K562 (cell line): ENCODE data around the gene SLC5A6. TPM values are rescaled to one million over a fixed set of nuclear protein-coding genes. Genes with fewer than 3 reads are reported as not detected.

Experiments
- BACH1 ChIP-seq: fragments of 200-800 bp; sonication (Bioruptor generic); IDR thresholded peaks from 2 replicates; pipeline ENCODE4 v1.6.1; 2016; ENCODE audit warnings: missing genetic modification characterization, missing compliant biosample characterization
- CBX1 ChIP-seq: sonication (generic); IDR thresholded peaks from 2 replicates; pipeline ENCODE4 v1.6.1; 2016; ENCODE audit warnings: antibody characterized with exemption, low read depth, mild to moderate bottlenecking
- CCNT2 ChIP-seq: IDR thresholded peaks from 2 replicates; pipeline ENCODE4 v1.6.1; 2011; ENCODE audit warnings: borderline replicate concordance, low read depth, mild to moderate bottlenecking, moderate library complexity, mixed read lengths, low read length; ENCODE audit not compliant: insufficient read length; ENCODE audit errors: extremely low read depth
- CHD4 ChIP-seq: fragments of 200-600 bp; sonication (generic); IDR thresholded peaks from 3 replicates; pipeline ENCODE4 v1.6.1; 2012; ENCODE audit warnings: low read depth, mild to moderate bottlenecking, mixed read lengths, low read length, inconsistent platforms; ENCODE audit not compliant: insufficient read depth, insufficient replicate concordance, poor library complexity, severe bottlenecking
- JUND ChIP-seq, 2 experiments: IDR thresholded peaks; 2 replicates in 1 of 2; 3 replicates in 1 of 2; pipeline ENCODE4 v1.6.1; 2011; ENCODE audit warnings: borderline replicate concordance in 2 of 2, low read depth in 2 of 2, low read length in 2 of 2, improper control_type of control experiment in 1 of 2, missing biosample characterization in 1 of 2, missing genetic modification characterization in 1 of 2, missing genetic modification reagents in 1 of 2
- MCM3 ChIP-seq: fragments of 450-650 bp; IDR thresholded peaks from 2 replicates; pipeline ENCODE4 v1.6.1; 2016
- MIER1 ChIP-seq: fragments of 450-650 bp; IDR thresholded peaks from 2 replicates; pipeline ENCODE4 v1.6.1; 2016; ENCODE audit warnings: antibody characterized with exemption, mild to moderate bottlenecking, low read depth
- MTA3 ChIP-seq: fragments of 450-650 bp; formaldehyde crosslinking; IDR thresholded peaks from 2 replicates; pipeline ENCODE4 v1.6.1; 2017; ENCODE audit warnings: mild to moderate bottlenecking, borderline replicate concordance
- NFIC ChIP-seq: fragments of 450-650 bp; IDR thresholded peaks from 2 replicates; pipeline ENCODE4 v1.6.1; 2017; ENCODE audit warnings: mild to moderate bottlenecking, inconsistent platforms
- OTX1 ChIP-seq: fragments of 450-650 bp; formaldehyde crosslinking; IDR thresholded peaks from 2 replicates; pipeline ENCODE4 v1.4.0; 2022; ENCODE audit warnings: mild to moderate bottlenecking
- SAP30 ChIP-seq: fragments of 200-600 bp; sonication (generic); IDR thresholded peaks from 2 replicates; pipeline ENCODE4 v1.6.1; 2012; ENCODE audit warnings: borderline replicate concordance, low read depth, mild to moderate bottlenecking, moderate library complexity, low read length, control low read depth, inconsistent platforms; ENCODE audit not compliant: insufficient read depth, poor library complexity, severe bottlenecking
- SIN3A ChIP-seq, 2 experiments: fragments of 150-350 bp in 1 of 2; IDR thresholded peaks; 2 replicates each; pipeline ENCODE4 v1.6.1; 2011 to 2016; ENCODE audit warnings: borderline replicate concordance in 2 of 2, low read depth in 2 of 2, low read length in 2 of 2, mild to moderate bottlenecking in 2 of 2, moderate library complexity in 2 of 2; ENCODE audit not compliant: control insufficient read depth in 1 of 2
- SIN3B ChIP-seq: fragments of 450-650 bp; IDR thresholded peaks from 2 replicates; pipeline ENCODE4 v1.6.1; 2017; ENCODE audit warnings: low read depth, mild to moderate bottlenecking, moderate library complexity
- ZBED1 ChIP-seq: IDR thresholded peaks from 2 replicates; pipeline ENCODE4 v1.6.1; 2014
- ZBTB9 ChIP-seq: fragments of 450-650 bp; formaldehyde crosslinking; IDR thresholded peaks from 2 replicates; pipeline ENCODE4 v1.4.0; 2020; ENCODE audit warnings: mild to moderate bottlenecking, moderate library complexity
- ZNF311 ChIP-seq: fragments of 250-450 bp; sonication (Bioruptor Pico); IDR thresholded peaks from 2 replicates; pipeline ENCODE4 v1.4.0; 2020; ENCODE audit warnings: mild to moderate bottlenecking, moderate library complexity
- ZNF589 ChIP-seq: fragments of 200-800 bp; sonication (Bioruptor generic); IDR thresholded peaks from 2 replicates; pipeline ENCODE4 v1.6.1; 2016; ENCODE audit warnings: low read depth, missing genetic modification characterization, missing compliant biosample characterization
- ZNF740 ChIP-seq, 3 experiments: fragments of 200-800 bp in 1 of 3; sonication (Bioruptor generic) in 1 of 3; sonication (generic) in 1 of 3; formaldehyde crosslinking in 1 of 3; IDR thresholded peaks; 2 replicates each; pipeline versions ENCODE4 v1.6.1 to v1.8.0; 2016 to 2022; ENCODE audit warnings: mild to moderate bottlenecking in 2 of 3, missing compliant biosample characterization in 2 of 3, missing genetic modification characterization in 2 of 3, missing genetic modification reagents in 1 of 3
- ZNF77 ChIP-seq: fragments of 250-450 bp; sonication (Bioruptor Pico); IDR thresholded peaks from 2 replicates; pipeline ENCODE4 v1.5.0; 2020
- ZNF79 ChIP-seq: fragments of 250-450 bp; sonication (Bioruptor Pico); IDR thresholded peaks from 2 replicates; pipeline ENCODE4 v1.4.0; 2020; ENCODE audit warnings: low read depth, mild to moderate bottlenecking, moderate library complexity
- polyA plus RNA-seq, 8 experiments: library from polyadenylated mRNA; depleted of rRNA in 4 of 8; stranded (reverse) in 5 of 8; unstranded in 3 of 8; fragments of >200 nt; fragmentation: Nextera tagmentation in 2 of 8; fragmentation: Illumina TruSeq in 1 of 8; extraction: Ambion mirVana in 2 of 8; extraction: Trizol in 1 of 8; gene quantifications; 2 replicates each; pipeline versions ENCODE4 v1.2.1 to v1.2.3, GENCODE V29; 2011 to 2014; ENCODE audit warnings: inconsistent platforms in 1 of 8, missing spikeins in 1 of 8
- total RNA-seq, 7 experiments: library from RNA; depleted of rRNA in 6 of 7; stranded (reverse); fragments of >200 nt in 6 of 7; fragmentation: Illumina TruSeq in 2 of 7; extraction: Trizol in 2 of 7; gene quantifications; 2 replicates each; pipeline versions ENCODE4 v1.2.1 to v1.2.3, GENCODE V29; 2011 to 2021; ENCODE audit warnings: low replicate concordance in 1 of 7
- TF ChIP-seq, protein P1 (sequence below): fragments of 250-450 bp; sonication (Bioruptor Pico); IDR thresholded peaks from 2 replicates; pipeline ENCODE4 v1.5.0; 2021; ENCODE audit warnings: mild to moderate bottlenecking, moderate library complexity

Gene SLC5A6
- total and polyA plus RNA-seq, 9 of the 15 experiments (the other 6 are each of a cell fraction or from before 2014, with no cell fraction given) = 32.6 to 137 (median 107) TPM

DNA sequence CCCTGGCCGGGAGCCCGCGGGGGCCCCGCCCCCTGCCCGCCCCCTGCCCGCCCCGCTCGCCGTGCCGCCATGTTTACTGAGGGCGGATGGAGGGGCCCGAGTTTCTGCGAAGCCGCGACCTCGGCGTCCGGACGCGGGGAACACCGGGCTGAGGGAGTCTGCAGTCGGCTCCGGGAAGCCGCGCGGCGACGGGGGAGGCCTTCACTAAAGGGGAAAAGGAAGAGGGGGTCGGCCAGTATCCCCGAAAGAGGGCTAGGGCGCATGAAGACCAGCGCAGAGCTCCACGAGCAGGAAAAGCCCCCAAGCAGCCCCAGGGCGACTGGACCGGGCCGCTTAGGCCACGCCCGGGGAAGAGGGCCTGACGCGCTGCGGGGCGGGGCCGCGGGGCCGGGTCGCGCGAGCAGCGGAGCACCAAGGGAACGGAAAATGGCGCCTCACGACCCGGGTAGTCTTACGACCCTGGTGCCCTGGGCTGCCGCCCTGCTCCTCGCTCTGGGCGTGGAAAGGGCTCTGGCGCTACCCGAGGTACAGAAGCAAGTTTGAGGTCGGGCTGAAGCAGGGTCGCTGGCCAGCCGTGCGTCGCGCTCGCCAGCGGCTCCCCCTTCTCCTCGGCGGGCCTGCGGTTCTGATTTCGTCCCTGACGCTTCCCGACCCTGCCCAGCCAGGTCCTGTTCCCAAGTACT lies at the start of gene SLC5A6, which contains the start of gene ATRAID (continued):
- TF ChIP-seq CCNT2 (peak; percentile 77), MIER1 (no peak), SAP30 (peak; percentile 63), ZBTB9 (CRISPR knock-in tag) (no peak; the same call in 1 of the 2 replicates), SIN3B (peak; percentile 91), NFIC (peak; percentile 15), MTA3 (peak; percentile 85), ZBED1 (0 out of 2 replicates have a peak, but pooled peaks have one; percentile 50), CBX1 (0 out of 2 replicates have a peak, but pooled peaks have one; percentile 85), OTX1 (CRISPR knock-in tag) (no peak), SIN3A (IDR thresholded peaks at IDR 0.05; ENCODE audit: borderline replicate concordance in 2 of 2, control insufficient read depth in 1 of 2, low read depth in 2 of 2, low read length in 2 of 2) (peak; percentile 14 to 36; a peak in 2 of 4 replicates), ZNF311 (CRISPR knock-in tag) (no peak), ZNF79 (CRISPR knock-in tag) (no peak), ZNF589 (CRISPR knock-in tag) (peak; percentile 6; the same call in 1 of the 2 replicates), CHD4 (no peak), MCM3 (no peak), ZNF740 (CRISPR knock-in tag; IDR thresholded peaks at IDR 0.05) (0 out of 2 replicates have a peak, but pooled peaks have one; percentile 34), ZNF740 (tag; IDR thresholded peaks at IDR 0.05) (no peak), ZNF77 (CRISPR knock-in tag) (no peak), JUND (IDR thresholded peaks at IDR 0.05; ENCODE audit: borderline replicate concordance, low read depth, low read length) (no peak), JUND (tag; IDR thresholded peaks at IDR 0.05; ENCODE audit: borderline replicate concordance, low read depth, low read length) (0 out of 3 replicates have a peak, but pooled peaks have one; percentile 12), BACH1 (tag) (no peak)
- TF ChIP-seq, protein P1, sequence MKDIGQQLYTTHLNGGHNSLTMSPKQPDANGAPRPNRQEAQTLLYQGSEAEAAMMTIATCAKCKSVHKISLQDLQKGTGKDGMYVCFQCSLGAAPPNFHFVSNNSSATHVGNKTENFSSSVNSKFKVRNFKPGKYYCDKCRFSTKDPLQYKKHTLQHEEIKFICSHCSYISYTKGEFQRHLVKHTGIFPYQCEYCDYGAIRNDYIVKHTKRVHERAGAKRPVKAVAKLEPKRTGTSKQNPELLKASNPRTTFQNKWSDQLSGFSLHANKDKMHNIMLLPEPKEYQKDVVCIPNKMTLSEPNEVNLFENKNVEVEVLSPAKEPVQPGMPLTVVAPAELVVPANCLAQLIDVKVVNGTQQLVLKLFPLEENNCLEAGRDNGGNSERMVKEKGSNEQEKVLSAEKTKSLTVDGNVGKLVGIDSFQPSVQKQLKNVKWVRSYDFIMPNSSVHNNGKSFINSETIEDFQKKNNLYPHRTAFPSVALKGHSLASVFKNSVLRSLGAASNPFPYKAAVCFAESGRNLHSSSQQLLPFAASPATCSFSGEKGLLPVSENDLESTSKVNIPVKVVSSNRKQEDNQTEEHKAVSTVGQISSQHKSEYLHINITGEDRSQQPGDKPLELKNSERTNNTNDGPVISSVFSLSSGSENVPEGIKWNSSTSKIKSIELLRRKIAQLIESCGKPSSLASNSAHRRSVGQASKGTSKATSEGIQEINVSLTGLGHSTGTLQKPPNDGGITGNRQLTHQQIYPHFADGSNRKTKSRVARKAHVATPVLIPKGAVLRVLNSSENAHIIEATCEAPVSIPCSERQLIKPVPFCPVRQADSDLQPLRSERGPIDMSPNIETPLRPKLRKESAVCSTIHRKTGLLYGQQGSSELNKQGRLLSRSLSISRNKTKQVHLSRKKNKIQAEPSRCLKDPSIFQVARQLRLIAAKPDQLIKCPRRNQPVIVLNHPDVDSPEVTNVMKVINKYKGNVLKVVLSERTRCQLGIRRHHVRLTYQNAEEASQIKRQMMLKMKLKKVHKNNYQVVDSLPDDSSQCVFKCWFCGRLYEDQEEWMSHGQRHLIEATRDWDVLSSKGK = no peak
